ENCODE measurements around the gene OSBPL8.

DNA sequence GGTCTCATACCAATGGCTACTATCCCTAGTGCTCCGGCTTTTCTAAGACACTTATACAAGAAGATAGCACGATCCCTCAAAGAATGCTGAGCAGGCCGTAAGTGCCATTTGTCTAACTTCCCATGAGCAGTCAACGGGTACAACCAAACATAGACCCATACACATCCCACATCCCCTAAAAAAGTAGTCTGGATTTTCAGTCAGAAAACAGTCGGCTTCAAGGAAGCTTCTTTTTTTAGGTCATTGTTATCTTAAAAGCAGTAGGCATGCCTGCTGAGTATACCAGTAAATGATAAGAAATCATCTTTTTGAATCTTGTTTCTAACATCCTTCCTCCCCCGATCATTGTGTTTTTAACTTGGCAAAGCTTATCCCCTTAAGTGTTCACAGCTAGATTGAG, 19.8 kb downstream of the OSBPL8 start:
- TF ChIP-seq, protein P1, sequence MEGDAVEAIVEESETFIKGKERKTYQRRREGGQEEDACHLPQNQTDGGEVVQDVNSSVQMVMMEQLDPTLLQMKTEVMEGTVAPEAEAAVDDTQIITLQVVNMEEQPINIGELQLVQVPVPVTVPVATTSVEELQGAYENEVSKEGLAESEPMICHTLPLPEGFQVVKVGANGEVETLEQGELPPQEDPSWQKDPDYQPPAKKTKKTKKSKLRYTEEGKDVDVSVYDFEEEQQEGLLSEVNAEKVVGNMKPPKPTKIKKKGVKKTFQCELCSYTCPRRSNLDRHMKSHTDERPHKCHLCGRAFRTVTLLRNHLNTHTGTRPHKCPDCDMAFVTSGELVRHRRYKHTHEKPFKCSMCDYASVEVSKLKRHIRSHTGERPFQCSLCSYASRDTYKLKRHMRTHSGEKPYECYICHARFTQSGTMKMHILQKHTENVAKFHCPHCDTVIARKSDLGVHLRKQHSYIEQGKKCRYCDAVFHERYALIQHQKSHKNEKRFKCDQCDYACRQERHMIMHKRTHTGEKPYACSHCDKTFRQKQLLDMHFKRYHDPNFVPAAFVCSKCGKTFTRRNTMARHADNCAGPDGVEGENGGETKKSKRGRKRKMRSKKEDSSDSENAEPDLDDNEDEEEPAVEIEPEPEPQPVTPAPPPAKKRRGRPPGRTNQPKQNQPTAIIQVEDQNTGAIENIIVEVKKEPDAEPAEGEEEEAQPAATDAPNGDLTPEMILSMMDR (IDR thresholded peaks at IDR 0.05; ENCODE audit: insufficient read depth, low read depth, low read length), result no peak
- TF ChIP-seq EZH2 (IDR thresholded peaks at IDR 0.05; ENCODE audit: insufficient read depth, low read length), result no peak

Measured in astrocyte (in vitro differentiated cells and primary cell).